Measurements from ENCODE around the gene ARID3A.

ARID3A gene

DNA sequence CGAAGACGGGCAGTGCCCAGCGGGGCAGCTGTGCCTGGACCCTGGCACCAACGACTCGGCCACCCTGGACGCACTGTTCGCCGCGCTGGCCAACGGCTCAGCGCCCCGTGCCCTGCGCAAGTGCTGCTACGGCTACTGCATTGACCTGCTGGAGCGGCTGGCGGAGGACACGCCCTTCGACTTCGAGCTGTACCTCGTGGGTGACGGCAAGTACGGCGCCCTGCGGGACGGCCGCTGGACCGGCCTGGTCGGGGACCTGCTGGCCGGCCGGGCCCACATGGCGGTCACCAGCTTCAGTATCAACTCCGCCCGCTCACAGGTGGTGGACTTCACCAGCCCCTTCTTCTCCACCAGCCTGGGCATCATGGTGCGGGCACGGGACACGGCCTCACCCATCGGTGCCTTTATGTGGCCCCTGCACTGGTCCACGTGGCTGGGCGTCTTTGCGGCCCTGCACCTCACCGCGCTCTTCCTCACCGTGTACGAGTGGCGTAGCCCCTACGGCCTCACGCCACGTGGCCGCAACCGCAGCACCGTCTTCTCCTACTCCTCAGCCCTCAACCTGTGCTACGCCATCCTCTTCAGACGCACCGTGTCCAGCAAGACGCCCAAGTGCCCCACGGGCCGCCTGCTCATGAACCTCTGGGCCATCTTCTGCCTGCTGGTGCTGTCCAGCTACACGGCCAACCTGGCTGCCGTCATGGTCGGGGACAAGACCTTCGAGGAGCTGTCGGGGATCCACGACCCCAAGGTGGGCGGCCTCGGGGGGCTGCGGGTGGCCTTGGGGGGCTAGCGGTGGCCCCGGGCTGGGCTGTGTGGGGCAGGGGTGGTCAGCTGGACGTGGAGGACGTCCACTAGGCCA lies 79.2 kb downstream of the ARID3A start:
- DNase-seq (ENCODE audit: low spot score): no peak

DNA sequence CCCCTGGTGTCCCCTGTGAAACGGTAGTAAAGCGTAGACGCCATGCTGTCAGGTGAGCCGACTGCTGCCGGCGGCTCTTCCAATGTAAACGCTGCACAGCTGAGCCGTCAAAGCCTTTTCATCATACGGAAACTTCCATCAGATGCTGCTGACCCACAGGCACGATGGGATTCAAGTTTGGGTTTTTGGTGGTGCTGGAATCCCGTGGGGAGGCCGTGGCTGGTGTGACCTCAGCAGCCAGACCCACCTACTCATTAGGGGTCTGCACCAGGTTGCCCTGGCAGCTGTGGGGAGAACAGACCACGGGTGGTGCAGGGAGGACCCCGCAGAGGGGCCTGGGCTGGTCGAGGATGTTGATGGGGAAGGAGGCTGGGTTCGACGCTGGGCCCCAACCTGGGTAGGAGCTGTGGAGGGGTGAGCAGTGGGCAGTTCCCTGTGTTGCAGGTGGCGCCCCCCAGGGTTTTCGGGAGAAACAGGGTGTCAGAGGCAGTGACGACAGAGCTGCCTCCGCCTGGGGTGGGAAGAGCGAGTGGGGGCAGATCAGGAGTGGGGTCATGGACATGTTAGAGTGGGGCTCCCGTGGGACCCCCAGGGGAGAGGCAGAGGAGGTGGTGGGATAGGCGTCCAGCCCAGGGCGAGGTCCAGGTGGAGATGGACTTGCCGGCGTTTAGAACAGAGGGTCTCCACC lies 81.0 kb downstream of the ARID3A start:
- DNase-seq (ENCODE audit: low spot score): no peak

DNA sequence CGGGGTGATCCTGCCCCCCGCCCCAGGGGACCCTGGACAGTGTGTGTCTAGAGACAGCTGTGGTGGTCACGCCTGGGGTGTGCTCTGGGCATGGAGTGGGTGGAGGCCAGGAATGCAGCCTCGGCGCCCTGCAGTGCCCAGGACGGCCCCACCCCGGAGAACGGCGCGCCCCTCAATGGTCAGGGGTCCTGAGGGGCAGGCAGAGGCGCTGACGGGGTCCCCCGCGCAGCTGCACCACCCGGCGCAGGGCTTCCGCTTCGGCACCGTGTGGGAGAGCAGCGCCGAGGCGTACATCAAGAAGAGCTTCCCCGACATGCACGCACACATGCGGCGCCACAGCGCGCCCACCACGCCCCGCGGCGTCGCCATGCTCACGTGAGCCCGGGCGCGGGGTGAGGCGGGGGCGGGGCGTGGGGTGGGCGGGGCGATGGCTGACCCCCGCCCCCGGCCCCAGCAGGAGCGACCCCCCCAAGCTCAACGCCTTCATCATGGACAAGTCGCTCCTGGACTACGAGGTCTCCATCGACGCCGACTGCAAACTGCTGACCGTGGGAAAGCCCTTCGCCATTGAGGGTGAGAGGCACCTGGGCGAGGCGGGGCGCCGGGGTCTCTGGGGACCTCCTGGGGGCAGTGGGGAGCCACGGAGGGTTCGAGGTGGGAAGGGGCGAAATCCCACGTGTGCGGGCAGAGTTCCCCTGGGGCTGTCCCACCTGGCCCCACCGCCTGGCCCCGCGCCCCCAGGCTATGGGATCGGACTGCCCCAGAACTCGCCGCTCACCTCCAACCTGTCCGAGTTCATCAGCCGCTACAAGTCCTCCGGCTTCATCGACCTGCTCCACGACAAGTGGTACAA lies 81.8 kb downstream of the ARID3A start:
- no peak for DNase-seq (ENCODE audit: low spot score)

DNA sequence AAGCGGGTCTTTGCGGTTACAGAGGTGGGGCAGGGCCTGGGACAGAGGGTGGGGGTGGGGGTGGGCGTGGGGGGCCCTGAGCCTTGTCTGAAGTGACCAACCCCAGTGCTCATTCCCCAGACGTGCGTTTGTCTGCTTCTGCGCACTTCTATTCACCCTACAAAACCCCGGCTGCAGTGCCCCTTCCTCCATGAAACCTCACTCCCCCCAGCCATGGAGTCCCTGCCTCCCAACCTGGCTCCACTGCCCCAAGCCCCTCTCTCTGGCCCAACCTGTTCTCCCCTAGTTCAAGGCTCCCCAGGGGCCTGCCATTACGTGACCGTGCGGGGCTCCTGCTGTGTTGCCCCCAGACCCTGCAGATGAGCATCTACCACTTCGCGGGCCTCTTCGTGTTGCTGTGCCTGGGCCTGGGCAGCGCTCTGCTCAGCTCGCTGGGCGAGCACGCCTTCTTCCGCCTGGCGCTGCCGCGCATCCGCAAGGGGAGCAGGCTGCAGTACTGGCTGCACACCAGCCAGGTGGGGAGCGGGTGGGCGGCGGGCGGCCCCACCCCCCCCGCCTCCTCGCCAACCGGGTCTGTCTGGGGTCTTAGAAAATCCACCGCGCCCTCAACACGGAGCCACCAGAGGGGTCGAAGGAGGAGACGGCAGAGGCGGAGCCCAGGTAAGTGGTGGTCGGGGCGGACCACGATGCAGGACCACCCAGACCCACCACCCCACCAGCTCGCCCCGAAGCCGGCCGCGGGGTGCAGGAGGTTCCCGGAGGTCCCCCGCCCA lies 82.6 kb downstream of the ARID3A start:
- DNase-seq (ENCODE audit: low spot score): no peak

DNA sequence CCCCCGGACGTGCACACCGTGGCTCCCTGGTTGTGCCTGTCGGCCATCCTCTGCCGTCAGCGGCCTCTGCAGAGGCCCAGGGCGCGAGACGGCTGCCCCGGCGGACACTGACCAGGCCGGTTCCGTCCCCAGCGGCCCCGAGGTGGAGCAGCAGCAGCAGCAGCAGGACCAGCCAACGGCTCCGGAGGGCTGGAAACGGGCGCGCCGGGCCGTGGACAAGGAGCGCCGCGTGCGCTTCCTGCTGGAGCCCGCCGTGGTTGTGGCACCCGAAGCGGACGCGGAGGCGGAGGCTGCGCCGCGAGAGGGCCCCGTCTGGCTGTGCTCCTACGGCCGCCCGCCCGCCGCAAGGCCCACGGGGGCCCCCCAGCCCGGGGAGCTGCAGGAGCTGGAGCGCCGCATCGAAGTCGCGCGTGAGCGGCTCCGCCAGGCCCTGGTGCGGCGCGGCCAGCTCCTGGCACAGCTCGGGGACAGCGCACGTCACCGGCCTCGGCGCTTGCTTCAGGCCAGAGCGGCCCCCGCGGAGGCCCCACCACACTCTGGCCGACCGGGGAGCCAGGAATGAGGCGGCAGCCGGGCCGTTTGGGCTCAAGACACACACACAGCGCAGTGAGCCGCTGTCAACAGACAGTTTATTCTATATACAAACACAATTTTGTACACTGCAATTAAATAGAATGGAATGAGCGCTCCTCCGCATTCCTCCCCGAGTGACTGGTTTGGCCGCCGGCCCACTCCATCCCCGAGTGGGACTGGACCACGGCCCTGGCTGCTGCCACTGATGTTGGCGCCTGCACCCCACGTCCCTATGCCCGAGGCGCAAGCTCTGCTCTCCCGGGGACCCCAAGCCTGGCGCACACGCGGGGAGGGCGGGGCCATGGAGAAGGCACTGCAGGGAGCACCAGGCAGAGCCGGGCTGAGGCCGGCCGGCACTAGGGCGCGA lies 83.5 kb downstream of the ARID3A start:
- DNase-seq (ENCODE audit: low spot score): no peak

DNA sequence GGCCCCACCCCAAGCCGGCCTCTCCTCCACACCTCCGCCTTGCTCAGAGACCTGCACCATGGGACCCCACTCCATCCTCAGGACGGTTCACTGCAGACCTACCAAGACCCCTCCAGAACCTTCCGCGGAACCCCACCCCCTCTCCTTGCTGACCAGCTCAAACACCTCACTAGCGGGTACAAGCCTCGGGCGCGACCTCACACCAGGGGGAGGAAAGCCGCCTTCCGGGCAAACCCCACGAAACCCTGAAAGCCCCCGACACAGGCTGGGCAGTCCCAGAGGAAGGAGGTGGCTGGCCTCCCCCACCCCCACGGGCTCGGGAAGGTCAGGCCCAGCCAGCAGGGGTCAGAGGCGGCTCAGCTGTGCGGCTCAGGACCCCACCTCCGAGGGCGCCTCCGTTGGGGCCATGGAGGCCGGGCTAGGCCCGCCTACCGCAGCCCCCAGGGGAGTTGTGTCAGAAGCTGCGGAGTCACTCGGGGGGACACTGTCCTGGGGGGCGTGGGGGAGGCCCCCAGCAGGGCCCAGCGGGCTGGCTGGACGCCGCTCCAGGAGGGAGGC lies 84.2 kb downstream of the ARID3A start:
- no peak for DNase-seq (ENCODE audit: low spot score)

DNA sequence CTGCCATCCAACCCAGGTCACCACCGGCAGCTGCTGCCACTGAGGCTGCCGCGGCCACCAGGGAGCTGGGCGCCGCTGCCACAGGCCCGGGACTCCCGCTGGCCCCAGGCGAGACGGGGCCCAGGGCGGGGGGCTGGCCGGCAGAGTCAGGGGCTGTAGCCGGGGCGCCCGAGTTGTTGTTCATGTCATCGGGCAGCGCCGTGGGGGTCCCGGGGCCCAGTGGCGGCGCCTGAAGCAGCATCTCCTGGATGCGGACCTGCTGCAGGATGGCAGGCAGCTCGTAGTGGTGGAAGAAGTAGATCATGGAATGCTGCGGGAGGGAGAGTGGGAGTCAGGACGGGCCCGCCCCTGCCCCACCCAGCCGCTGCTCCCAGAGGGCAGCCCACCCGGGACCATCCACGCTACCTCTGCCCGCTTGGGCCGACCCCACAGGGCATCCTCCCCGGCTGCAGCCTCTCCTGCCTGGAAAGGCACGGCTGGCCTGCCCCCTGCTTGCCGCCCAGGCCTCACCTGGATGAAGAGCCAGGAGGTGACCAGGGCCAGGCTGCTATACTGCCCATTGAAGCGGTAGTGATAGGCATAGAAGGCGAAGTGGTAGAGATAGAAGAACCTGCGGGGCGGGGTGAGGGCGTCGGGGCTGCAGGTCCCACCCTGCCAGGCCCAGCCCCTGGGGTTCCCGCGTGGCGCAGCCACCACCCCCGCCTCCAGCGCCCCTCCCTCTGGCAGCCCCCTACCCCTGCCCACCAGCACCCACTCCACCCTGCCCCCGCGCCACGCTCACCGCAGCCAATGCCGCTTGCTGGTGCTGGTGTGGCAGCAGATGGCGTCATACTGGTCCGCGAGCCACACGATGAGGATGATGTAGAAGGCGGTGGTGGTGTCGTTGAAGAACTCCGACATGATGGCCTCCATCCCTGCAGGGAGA lies 85.0 kb downstream of the ARID3A start:
- no peak for DNase-seq (ENCODE audit: low spot score)

DNA sequence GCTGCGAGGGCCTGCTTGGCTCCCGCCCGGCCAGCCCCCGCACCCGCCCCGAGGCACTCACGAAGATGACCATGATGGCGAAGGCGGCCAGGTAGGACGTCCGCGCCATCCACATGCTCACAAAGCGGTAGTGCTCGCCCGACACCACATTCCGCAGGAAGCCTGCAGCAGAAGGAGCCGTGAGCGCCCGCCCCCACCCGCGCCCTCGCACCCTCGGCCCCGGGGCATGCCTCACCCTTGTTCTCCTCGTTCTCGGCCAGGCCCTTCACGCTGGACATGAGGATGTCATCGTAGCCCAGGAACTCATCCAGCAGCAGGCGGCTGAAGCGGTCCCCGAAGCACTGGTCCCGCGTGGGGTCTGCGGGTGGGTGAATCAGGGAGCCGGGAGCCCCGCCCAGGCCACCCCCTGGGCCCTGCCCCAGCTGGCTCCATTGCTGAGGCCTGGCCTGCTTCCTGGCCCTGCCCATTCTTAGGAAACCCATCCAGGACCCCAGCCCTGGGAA lies 86.0 kb downstream of the ARID3A start:
- DNase-seq (ENCODE audit: low spot score): no peak

DNA sequence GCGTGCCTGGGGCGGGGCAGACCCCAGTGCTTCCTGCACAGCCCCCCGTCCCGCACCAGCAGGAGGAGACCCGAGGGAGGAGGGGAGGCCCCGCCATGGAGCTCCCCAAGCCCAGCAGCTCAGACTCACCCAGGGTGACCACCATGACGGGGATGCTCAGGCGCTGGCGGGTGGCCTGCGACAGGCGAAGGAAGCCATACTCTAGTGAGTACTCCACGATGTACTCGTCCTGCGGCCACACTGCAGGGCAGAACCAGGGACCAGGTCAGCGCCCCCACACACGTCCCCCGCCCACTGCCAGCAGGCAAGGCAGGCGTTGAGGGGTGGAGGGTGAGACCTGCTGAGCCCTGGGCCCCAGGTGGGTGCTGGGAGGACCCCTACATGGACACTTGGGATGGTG lies 86.5 kb downstream of the ARID3A start:
- no peak for DNase-seq (ENCODE audit: low spot score)

DNA sequence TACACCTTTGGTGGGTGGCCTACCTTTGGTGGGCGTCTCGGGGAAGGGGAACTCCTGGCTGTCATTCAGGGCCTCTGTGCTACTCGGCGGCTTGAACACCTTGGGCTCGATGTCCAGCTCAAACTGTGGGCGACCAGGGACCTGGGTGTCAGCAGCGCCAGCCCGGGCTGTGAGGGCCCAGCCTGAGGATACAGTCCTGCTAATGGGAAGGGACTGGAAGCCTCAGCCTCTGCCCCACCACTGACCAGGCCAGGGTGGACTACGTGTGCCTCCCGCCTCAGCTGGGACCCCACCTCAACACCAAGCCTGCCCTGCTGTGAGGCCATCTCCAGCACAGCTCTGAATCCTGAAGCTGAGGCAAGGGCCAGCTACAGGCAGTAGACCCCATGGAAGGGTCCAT lies 87.4 kb downstream of the ARID3A start:
- no peak for DNase-seq (ENCODE audit: low spot score)

DNA sequence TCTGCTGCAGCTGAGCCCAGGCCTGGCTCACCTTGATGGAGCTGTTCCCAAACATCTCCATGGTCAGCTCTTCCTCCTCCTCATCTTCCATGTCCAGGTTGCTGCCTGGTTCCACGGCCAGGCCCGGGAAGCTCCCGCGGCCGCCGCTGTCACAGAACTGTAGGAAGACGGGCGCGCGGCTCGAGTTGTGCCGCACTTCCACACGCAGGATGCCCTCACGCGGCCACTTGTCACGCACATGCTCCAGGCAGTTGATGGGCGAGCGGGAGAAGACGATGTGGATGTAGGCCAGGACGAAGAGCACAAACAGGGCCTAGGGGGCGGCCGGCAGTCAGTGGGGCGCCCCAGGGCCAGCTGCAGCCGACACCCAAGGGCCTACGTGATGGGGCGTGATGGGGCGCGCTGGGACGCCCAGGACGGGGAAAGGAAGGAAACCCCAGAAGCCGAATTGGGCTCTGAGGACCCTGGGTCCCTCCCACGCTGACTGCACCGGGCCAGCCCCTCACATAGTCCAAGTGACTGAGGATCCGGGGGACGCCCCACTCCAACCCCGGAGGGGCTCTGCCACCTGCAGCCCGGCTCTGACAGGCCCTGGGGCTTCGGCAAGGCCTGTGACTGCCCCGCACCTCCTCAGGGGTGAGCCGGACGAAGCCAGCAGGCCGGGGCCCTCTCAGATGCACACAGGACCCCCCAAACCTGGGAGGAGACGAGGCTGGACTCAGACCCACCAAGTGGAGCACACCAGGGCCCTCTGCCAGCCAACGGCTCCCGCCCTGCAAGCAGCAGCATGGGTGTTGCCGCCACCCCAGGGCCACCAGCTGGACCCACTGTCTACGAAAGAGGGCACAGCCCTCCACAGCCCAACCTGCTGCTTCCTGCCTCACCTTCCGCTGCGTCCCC lies 88.6 kb downstream of the ARID3A start:
- no peak for DNase-seq (ENCODE audit: low spot score)

DNA sequence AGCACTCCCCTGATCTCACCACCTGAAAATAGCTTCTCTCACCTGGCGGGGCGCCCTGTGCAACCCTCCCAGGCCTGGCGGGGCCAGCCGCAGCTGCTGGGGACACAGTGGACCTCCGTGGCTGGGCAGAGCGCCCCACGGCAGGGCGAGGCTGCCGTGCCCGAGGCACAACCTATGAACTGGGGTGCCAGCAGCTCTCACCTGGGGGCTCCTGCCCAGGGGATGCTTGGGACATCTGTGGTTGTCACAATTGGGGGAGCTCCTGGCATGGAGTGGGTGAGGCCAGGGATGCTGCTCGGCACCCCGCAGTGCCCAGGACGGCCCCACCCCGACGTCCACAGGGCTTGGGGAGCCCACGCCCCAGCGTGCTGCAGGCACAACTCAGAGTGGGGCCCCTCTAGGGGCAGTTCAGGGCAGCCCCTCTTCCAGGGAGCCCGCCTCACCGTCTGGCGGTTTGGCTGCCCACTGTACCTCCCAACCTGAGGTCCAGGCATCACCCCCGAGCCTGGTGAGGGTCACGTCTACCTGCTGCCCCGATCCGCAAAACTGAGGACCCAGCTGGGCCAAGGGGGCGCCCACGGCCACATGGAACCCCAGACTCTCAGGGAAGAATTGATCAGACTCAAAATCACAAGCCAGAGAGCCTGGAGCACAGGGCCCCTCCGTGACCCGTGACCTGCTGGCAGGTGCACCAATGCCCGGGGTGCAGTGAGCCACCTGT lies 89.4 kb downstream of the ARID3A start:
- no peak for DNase-seq (ENCODE audit: low spot score)

DNA sequence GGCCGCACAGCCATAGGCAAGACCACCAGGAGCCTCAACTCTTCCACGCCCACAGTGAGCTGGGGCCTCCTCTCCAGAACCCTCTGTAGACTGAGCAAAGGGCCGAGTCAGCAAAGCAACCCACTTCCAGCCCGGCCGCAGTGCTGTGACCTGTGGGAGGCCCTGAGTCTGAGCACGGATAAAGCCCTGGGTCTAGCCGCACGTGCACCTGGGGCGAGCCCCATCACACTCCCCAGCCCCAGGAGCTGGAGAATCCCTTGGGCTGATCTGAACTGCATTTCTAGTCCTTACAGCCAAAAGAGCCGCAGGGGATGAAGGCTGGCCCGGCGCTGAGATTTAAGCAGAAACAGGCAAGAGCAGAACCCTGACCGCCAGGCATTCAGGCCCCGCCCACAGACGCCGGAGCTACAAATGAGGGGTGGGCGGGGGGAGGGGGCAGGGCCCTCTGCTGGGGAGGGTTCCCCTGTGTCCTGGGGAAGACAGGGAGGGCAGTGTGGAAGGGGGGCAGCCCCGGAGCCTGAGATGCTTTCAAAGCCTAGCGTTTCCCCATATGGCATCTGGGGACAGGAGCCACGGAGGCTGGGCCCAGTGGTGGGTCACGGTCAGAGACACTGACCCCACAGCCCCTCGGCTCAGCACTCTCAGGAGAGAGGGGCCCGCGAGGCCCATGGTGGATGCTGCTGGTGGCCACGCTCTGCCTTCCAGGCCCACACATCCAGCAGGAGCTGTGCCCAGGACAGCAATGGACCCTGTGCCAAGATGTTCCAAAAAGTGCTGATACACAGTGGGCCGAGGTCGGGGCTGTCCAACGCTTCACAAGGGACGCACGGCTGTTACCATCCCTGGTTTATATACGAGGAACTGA lies 90.2 kb downstream of the ARID3A start:
- no peak for DNase-seq (ENCODE audit: low spot score)

DNA sequence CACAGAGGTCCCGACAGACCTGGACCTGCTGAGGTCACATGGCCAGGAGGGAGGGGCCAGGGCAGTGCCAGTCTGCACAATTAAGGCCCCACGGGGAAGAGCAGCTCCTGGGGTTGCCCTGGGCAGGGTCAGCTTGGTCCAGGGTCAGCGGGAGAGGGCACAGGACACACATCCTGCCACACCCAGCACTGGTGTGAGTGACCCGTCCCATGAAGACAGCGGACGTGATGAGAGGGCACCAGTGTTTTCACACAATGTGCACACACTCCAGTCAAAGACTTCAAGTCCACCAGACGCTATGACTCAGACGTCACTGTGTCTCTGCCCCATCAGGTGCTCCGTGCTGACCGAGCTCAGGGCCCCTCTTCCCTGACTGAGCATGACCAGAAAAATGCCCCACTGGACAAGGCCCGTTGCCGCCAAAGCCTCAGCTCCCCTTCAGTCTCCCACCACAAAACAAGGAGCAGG lies 90.8 kb downstream of the ARID3A start:
- DNase-seq (ENCODE audit: low spot score): peak; percentile 86

DNA sequence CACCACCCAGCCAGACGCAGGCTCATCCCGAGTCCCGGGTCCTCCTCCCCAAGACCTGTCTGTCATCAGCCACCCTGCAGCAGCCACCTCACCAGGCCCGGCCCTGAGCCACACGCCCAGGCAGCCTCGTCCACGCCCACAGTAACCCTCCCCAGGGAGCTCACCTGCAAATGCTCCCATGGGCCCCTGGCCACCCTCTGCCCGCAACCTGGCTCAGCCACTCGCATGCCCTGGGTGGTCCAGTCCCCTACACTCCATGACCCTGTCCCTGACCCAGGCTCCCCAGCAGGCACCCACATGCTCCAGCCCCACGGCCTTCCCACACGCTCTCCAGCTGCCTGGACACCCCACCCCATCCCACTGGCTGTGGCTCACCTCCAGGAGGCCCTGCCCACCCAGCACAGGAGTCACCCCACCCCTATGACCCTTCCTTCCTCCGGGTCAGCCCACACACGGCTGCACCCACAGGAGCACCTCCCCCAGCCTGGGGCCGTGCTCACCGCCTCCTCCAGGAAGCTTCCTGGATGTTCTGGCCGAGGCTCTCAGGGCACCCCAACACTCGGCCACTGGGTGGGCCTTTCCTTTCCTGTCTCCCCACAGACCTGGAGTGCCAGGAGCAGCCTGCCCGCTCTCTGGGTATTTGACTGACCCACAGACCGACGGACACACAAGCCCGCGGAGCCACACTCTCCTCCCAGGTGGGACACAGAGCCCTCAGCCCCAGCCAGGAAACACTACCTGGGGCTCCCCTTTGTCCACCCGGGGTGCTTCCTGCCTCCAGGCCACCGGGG lies 91.5 kb downstream of the ARID3A start:
- DNase-seq (ENCODE audit: low spot score): peak; percentile 55

Measured in kidney tubule cell (primary cell).